ENCODE measurements around the gene PFDN4. TPM values are rescaled to one million over a fixed set of nuclear protein-coding genes. Genes with fewer than 3 reads are reported as not detected.

The PFDN4 gene
- total RNA-seq, 1 donor from 2014 or later = 26.8 TPM

DNA sequence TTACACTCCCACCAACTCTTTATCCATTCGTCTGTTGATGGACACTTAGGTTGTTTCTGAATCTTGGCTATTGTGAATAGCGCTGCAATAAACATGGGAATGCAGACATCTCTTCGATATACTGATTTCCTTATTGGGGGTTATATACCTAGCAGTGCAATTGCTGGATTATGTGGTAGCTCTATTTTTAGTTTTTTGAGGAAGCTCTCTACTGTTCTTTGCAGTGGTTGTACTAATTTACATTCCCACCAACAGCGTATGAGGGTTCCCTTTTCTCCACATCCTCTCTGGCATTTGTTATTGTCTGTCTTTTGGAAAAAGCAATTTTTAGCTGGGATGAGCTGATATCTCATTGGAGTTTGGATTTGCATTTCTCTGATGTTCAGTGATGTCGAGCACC is 4.6 kb upstream of the PFDN4 start:
- Mint-ChIP-seq H3K27me3 (no peaks in the 10 kb centered on the region), H3K9me3 (ENCODE audit: low read depth) (no peaks in the 10 kb centered on the region), H3K4me3 (ENCODE audit: low read depth) (no peak overlapping the region), H3K27ac (no peak overlapping the region), H3K4me1 (ENCODE audit: low read depth) (peaks cover 3% of the 10 kb centered on the region), H3K36me3 (ENCODE audit: insufficient read depth) (no peaks in the 10 kb centered on the region)
- TF ChIP-seq, protein P1, sequence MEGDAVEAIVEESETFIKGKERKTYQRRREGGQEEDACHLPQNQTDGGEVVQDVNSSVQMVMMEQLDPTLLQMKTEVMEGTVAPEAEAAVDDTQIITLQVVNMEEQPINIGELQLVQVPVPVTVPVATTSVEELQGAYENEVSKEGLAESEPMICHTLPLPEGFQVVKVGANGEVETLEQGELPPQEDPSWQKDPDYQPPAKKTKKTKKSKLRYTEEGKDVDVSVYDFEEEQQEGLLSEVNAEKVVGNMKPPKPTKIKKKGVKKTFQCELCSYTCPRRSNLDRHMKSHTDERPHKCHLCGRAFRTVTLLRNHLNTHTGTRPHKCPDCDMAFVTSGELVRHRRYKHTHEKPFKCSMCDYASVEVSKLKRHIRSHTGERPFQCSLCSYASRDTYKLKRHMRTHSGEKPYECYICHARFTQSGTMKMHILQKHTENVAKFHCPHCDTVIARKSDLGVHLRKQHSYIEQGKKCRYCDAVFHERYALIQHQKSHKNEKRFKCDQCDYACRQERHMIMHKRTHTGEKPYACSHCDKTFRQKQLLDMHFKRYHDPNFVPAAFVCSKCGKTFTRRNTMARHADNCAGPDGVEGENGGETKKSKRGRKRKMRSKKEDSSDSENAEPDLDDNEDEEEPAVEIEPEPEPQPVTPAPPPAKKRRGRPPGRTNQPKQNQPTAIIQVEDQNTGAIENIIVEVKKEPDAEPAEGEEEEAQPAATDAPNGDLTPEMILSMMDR (IDR thresholded peaks at IDR 0.05; ENCODE audit: unreplicated experiment) = no peak
- no peak for DNase-seq (ENCODE audit: low spot score, unreplicated experiment)

DNA sequence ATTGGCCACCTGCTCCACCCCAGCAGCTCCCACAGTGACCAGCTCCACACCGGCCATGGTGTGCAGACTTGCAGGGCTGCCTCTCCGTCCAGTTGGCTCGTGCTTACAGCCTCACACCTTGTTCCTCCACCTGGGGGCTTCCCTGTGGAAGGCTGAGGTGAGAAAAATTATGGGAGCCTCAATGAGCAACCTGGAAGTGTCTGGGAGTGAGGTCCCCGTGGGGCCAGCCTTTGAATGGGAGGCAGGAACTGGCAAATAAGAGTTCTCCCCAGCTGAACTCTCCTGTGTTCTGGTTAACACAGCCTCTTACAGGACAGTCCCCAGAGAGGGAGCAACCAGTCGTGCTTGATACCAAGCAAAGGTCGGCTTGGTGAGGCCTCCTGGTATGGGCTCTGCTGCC is 3.8 kb upstream of the PFDN4 start:
- H3K4me1 Mint-ChIP-seq (ENCODE audit: low read depth) = peaks cover 8% of the 10 kb centered on the region
- H3K27me3 Mint-ChIP-seq = no peaks in the 10 kb centered on the region
- TF ChIP-seq, protein P1 (IDR thresholded peaks at IDR 0.05; ENCODE audit: unreplicated experiment) = no peak
- H3K4me3 Mint-ChIP-seq (ENCODE audit: low read depth) = no peak overlapping the region
- no peak overlapping the region for H3K27ac Mint-ChIP-seq
- no peak for DNase-seq (ENCODE audit: low spot score, unreplicated experiment)
- no peaks in the 10 kb centered on the region for H3K36me3 Mint-ChIP-seq (ENCODE audit: insufficient read depth)
- no peaks in the 10 kb centered on the region for H3K9me3 Mint-ChIP-seq (ENCODE audit: low read depth)

DNA sequence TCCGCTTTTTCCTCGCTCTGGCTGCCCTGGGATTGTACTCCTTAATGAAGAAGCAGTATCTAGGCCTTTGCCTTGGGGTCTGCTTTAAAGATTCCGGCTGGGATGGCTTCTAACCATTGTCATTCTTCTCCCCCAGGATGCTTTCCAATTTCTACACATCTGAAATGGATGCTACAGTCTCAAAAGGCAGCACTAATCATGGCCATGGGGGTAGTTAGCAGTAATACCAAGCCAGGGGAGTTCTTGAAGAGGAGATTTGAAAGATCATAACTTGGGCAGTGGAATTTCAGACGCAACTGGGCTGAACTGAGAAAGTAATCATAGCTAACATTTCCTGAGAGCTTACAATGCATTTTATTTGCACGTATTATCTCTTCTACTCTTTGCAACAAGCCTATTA is 3.4 kb upstream of the PFDN4 start:
- TF ChIP-seq, protein P1 (IDR thresholded peaks at IDR 0.05; ENCODE audit: unreplicated experiment) = no peak
- H3K27ac Mint-ChIP-seq = no peak overlapping the region
- H3K9me3 Mint-ChIP-seq (ENCODE audit: low read depth) = no peaks in the 10 kb centered on the region
- no peak overlapping the region for H3K4me3 Mint-ChIP-seq (ENCODE audit: low read depth)
- no peaks in the 10 kb centered on the region for H3K36me3 Mint-ChIP-seq (ENCODE audit: insufficient read depth)
- no peaks in the 10 kb centered on the region for H3K27me3 Mint-ChIP-seq
- H3K4me1 Mint-ChIP-seq (ENCODE audit: low read depth) = peaks cover 9% of the 10 kb centered on the region
- no peak for DNase-seq (ENCODE audit: low spot score, unreplicated experiment)

DNA sequence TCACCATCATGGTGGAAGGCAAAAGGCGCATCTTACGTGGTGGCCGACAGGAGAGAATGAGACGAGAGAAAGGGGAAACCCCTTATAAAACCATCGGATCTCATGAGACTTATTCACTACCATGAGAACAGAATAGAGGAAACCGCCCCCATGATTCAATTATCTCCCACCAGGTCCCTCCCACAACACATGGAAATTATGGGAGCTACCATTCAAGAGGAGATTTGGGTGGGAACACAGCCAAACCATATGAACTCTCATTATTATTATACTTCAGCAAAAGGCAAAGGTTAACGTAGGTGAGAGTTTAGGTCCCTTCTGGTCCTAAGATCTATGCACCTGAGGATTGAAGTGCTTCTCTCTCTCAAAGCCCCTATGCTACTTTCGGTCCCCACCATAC is 2.4 kb upstream of the PFDN4 start:
- H3K4me3 Mint-ChIP-seq (ENCODE audit: low read depth) = no peak overlapping the region
- TF ChIP-seq, protein P1 (IDR thresholded peaks at IDR 0.05; ENCODE audit: unreplicated experiment) = no peak
- DNase-seq (ENCODE audit: low spot score, unreplicated experiment) = no peak
- H3K4me1 Mint-ChIP-seq (ENCODE audit: low read depth) = peaks cover 10% of the 10 kb centered on the region
- no peak overlapping the region for H3K27ac Mint-ChIP-seq
- H3K36me3 Mint-ChIP-seq (ENCODE audit: insufficient read depth) = peaks cover under 1% of the 10 kb centered on the region
- no peaks in the 10 kb centered on the region for H3K9me3 Mint-ChIP-seq (ENCODE audit: low read depth)
- no peaks in the 10 kb centered on the region for H3K27me3 Mint-ChIP-seq

DNA sequence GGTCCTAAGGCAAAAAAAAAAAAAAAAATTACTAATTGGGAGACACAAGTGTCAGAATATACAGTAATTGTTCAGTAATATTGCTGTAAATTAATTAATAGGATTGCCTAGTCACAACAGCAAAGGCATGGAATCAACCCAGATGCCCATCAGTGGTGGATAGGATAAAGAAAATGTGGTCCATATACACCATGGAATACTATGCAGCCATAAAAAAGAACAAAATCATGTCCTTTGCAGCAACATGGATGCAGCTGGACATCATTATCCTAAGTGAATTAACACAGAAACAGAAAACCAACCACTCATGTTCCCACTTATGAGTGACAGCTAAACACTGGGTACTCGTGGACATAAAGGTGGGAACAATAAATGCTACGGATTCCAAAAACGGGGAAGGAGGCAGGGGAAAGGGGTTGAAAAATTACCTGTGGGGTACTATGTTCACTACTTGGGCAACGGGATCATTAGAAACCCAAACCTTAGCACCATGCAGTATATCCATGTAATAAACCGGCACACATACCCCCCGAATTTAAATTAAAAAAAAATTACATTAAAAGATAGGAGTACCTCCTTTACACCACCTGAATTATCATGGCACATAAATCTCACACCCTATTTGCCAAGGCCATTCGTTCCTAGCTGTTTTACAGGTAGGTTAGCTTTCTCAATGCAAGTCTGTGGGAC is 689 bp upstream of the PFDN4 start:
- H3K4me1 Mint-ChIP-seq (ENCODE audit: low read depth) = peaks cover 7% of the 10 kb centered on the region
- TF ChIP-seq, protein P1 (IDR thresholded peaks at IDR 0.05; ENCODE audit: unreplicated experiment) = no peak
- H3K4me3 Mint-ChIP-seq (ENCODE audit: low read depth) = peak overlapping the region; percentile 98
- peaks cover 3% of the 10 kb centered on the region for H3K36me3 Mint-ChIP-seq (ENCODE audit: insufficient read depth)
- no peaks in the 10 kb centered on the region for H3K27me3 Mint-ChIP-seq
- H3K9me3 Mint-ChIP-seq (ENCODE audit: low read depth) = no peaks in the 10 kb centered on the region
- no peak for DNase-seq (ENCODE audit: low spot score, unreplicated experiment)
- peak overlapping the region; percentile 100 for H3K27ac Mint-ChIP-seq
